Breast epithelium (tissue), 4 donors: ENCODE measurements around the gene BIRC7. TPM values are rescaled to one million over a fixed set of nuclear protein-coding genes. Genes with fewer than 3 reads are reported as not detected.

ENCODE experiments used
- DNase-seq, 2 donors: peaks; one replicate each; pipeline ENCODE4 v3.0.0-alpha.2; 2019; ENCODE audit warnings: low spot score in 2 of 2
- H3K27ac ChIP-seq, 2 donors: fragments of 200-600 bp; sonication (generic) in 1 of 2; one replicate each; pipeline ENCODE4 v1.5.1; 2016 to 2019; ENCODE audit warnings: mild to moderate bottlenecking in 1 of 2
- H3K27me3 ChIP-seq, 2 donors: fragments of 200-600 bp; sonication (generic) in 1 of 2; one replicate each; pipeline versions ENCODE4 v1.5.1 to v1.6.0; 2017 to 2019; ENCODE audit warnings: control low read depth in 1 of 2, mild to moderate bottlenecking in 1 of 2
- H3K36me3 ChIP-seq: fragments of 200-600 bp; one replicate; pipeline ENCODE4 v1.5.1; 2019
- H3K4me1 ChIP-seq, 2 donors: fragments of 200-600 bp; sonication (generic); one replicate each; pipeline ENCODE4 v1.5.1; 2016 to 2019; ENCODE audit warnings: control low read depth in 1 of 2
- H3K4me3 ChIP-seq, 3 donors: fragments of 200-600 bp; sonication (generic); 1 replicate in 2 of 3; 2 replicates in 1 of 3; pipeline ENCODE4 v1.5.1; 2016 to 2019; ENCODE audit warnings: mild to moderate bottlenecking in 3 of 3, moderate library complexity in 2 of 3
- H3K9me3 ChIP-seq, 2 donors: fragments of 200-600 bp; sonication (generic) in 1 of 2; one replicate each; pipeline ENCODE4 v1.5.1; 2016 to 2019; ENCODE audit warnings: control low read depth in 1 of 2
- CTCF ChIP-seq, 3 donors: fragments of 450-650 bp; IDR thresholded peaks; one replicate each; pipeline ENCODE4 v1.5.1; 2016 to 2017; ENCODE audit warnings: antibody characterized with exemption in 3 of 3, mild to moderate bottlenecking in 3 of 3, moderate library complexity in 3 of 3
- POLR2A ChIP-seq: fragments of 450-650 bp; IDR thresholded peaks from one replicate; pipeline ENCODE4 v1.6.1; 2016; ENCODE audit warnings: antibody characterized with exemption, mild to moderate bottlenecking, moderate library complexity
- POLR2AphosphoS5 ChIP-seq, 3 donors: sonication (generic); formaldehyde crosslinking; IDR thresholded peaks; one replicate each; pipeline ENCODE4 v1.6.1; 2017; ENCODE audit warnings: antibody characterized with exemption in 3 of 3
- intact Hi-C: fragments of 100-400 bp; cut with DNase I; formaldehyde crosslinking; loops from one replicate; pipeline ENCODE4 v1.15.1; 2023; ENCODE audit warnings: low total_unique reads
- total RNA-seq, 3 donors: library from RNA; depleted of rRNA; stranded (reverse); fragments of >200 nt; gene quantifications; one replicate each; pipeline ENCODE4 v1.1.0, GENCODE V29; 2016

BIRC7 gene
- total RNA-seq, 3 donors from 2014 or later: 0.32 to 1.2 TPM; not detected in 1

GRCh38 chr20:63256954-63257353 lies 21.2 kb downstream of the BIRC7 start:
- no peak overlapping the region for H3K4me3 ChIP-seq
- no peak for DNase-seq
- peaks cover 7 to 83% of the 10 kb centered on the region in 2 donors for H3K27me3 ChIP-seq
- peaks cover 4 to 9% of the 10 kb centered on the region in 2 donors for H3K4me1 ChIP-seq
- no peaks in the 10 kb centered on the region for H3K9me3 ChIP-seq
- intact Hi-C loops: no loop called here
- H3K27ac ChIP-seq: no peak overlapping the region
- TF ChIP-seq POLR2A (no peak), CTCF (IDR thresholded peaks at IDR 0.05) (no peak), POLR2AphosphoS5 (IDR thresholded peaks at IDR 0.05) (no peak)
- H3K36me3 ChIP-seq: no peaks in the 10 kb centered on the region

GRCh38 chr20:63257629-63258028 lies 21.9 kb downstream of the BIRC7 start:
- Histone ChIP-seq H3K27ac (no peak overlapping the region), H3K27me3 (peaks cover 7 to 82% of the 10 kb centered on the region in 2 donors), H3K36me3 (no peaks in the 10 kb centered on the region), H3K4me1 (peaks cover 4 to 9% of the 10 kb centered on the region in 2 donors), H3K9me3 (no peaks in the 10 kb centered on the region), H3K4me3 (no peak overlapping the region)
- TF ChIP-seq CTCF (IDR thresholded peaks at IDR 0.05): no peak
- TF ChIP-seq POLR2AphosphoS5 (IDR thresholded peaks at IDR 0.05): no peak
- TF ChIP-seq POLR2A: no peak
- intact Hi-C loops: no loop called here
- DNase-seq: no peak

GRCh38 chr20:63258781-63259180 lies 23.1 kb downstream of the BIRC7 start:
- no peak overlapping the region for H3K4me3 ChIP-seq
- no peak for DNase-seq
- no peaks in the 10 kb centered on the region for H3K9me3 ChIP-seq
- H3K4me1 ChIP-seq: peaks cover 0 to 2% of the 10 kb centered on the region in 2 donors
- peaks cover 4 to 78% of the 10 kb centered on the region in 2 donors for H3K27me3 ChIP-seq
- no peaks in the 10 kb centered on the region for H3K36me3 ChIP-seq
- no peak for TF ChIP-seq CTCF (IDR thresholded peaks at IDR 0.05)
- TF ChIP-seq POLR2AphosphoS5 (IDR thresholded peaks at IDR 0.05): no peak
- no peak for TF ChIP-seq POLR2A
- no peak overlapping the region for H3K27ac ChIP-seq
- intact Hi-C loops: no loop called here

GRCh38 chr20:63259734-63260460 lies 24.2 kb downstream of the BIRC7 start:
- intact Hi-C loops: loop anchor here (1.0 kb wide), 1 partner anchor 34 kb away; no protein-coding TSS in a partner anchor
- Histone ChIP-seq H3K27ac (no peak overlapping the region), H3K4me3 (no peak overlapping the region), H3K4me1 (no peaks in the 10 kb centered on the region), H3K36me3 (no peaks in the 10 kb centered on the region), H3K9me3 (no peaks in the 10 kb centered on the region), H3K27me3 (peaks cover 0 to 72% of the 10 kb centered on the region in 2 donors)
- no peak for TF ChIP-seq POLR2AphosphoS5 (IDR thresholded peaks at IDR 0.05)
- no peak for TF ChIP-seq CTCF (IDR thresholded peaks at IDR 0.05)
- no peak for TF ChIP-seq POLR2A
- DNase-seq: no peak

GRCh38 chr20:63260521-63260920 lies 24.8 kb downstream of the BIRC7 start:
- DNase-seq: no peak
- Histone ChIP-seq H3K36me3 (no peaks in the 10 kb centered on the region), H3K4me3 (no peak overlapping the region), H3K9me3 (no peaks in the 10 kb centered on the region), H3K4me1 (no peaks in the 10 kb centered on the region), H3K27ac (no peak overlapping the region), H3K27me3 (peaks cover 0 to 69% of the 10 kb centered on the region in 2 donors)
- TF ChIP-seq POLR2AphosphoS5 (IDR thresholded peaks at IDR 0.05): no peak
- intact Hi-C loops: loop anchor here (1.0 kb wide), 1 partner anchor 34 kb away; no protein-coding TSS in a partner anchor
